ENCODE measurements around the gene PRG2. TPM values are rescaled to one million over a fixed set of nuclear protein-coding genes. Genes with fewer than 3 reads are reported as not detected.

The PRG2 gene
- total RNA-seq, 2 experiments from 2014 or later: 1.0 TPM; not detected in 1

- ChIA-PET POLR2A (no interaction called here), CTCF (interaction anchor here (1.2 to 1.3 kb wide), 2 partner anchors 10 to 124 kb away, joined by 4 to 5 read pairs; no protein-coding TSS in a partner anchor)
Observed at GRCh38 chr11:57359396-57359795, 31.1 kb downstream of the PRG2 start.

GRCh38 chr11:57358991-57359390 lies 31.5 kb downstream of the PRG2 start:
- CTCF ChIA-PET: no interaction called here

GRCh38 chr11:57358543-57358961 lies 31.9 kb downstream of the PRG2 start:
- ChIA-PET POLR2A (no interaction called here), CTCF (no interaction called here)

More at GRCh38 chr11:57358991-57359390, 31.5 kb downstream of the PRG2 start:
- POLR2A ChIA-PET: no interaction called here

GRCh38 chr11:57357856-57358255 lies 32.6 kb downstream of the PRG2 start:
- ChIA-PET POLR2A (no interaction called here), CTCF (no interaction called here)

GRCh38 chr11:57357310-57357709 lies 33.1 kb downstream of the PRG2 start:
- CTCF ChIA-PET: no interaction called here
- POLR2A ChIA-PET: no interaction called here

GRCh38 chr11:57356268-57356667 lies 34.2 kb downstream of the PRG2 start:
- ChIA-PET CTCF (interaction anchor here (0.8 kb wide), 1 partner anchor 10 kb away, joined by 3 read pairs; no protein-coding TSS in a partner anchor), POLR2A (no interaction called here)

- ChIA-PET CTCF (no interaction called here), POLR2A (no interaction called here)
Observed at GRCh38 chr11:57354699-57355098, 35.8 kb downstream of the PRG2 start.

GRCh38 chr11:57353852-57354251 lies 36.6 kb downstream of the PRG2 start:
- ChIA-PET POLR2A (no interaction called here), CTCF (no interaction called here)

GRCh38 chr11:57353446-57353845 lies 37.0 kb downstream of the PRG2 start:
- POLR2A ChIA-PET: no interaction called here
- CTCF ChIA-PET: no interaction called here

GRCh38 chr11:57353036-57353435 lies 37.4 kb downstream of the PRG2 start:
- ChIA-PET CTCF (interaction anchor here (0.7 kb wide), 1 partner anchor 207 kb away, joined by 3 read pairs; no protein-coding TSS in a partner anchor), POLR2A (no interaction called here)

GRCh38 chr11:57349491-57350274 lies 40.8 kb downstream of the PRG2 start:
- CTCF ChIA-PET: interaction anchor here (0.7 to 1.9 kb wide), 14 partner anchors 10 to 574 kb away, joined by 3 to 5 read pairs (median 4); no protein-coding TSS in a partner anchor
- POLR2A ChIA-PET: interaction anchor here (0.6 to 0.7 kb wide), 2 partner anchors 14 to 24 kb away, joined by 4 read pairs; partner anchors contain the start of gene SSRP1

GRCh38 chr11:57348636-57349313 lies 41.7 kb downstream of the PRG2 start:
- ChIA-PET CTCF (interaction anchor here (0.7 to 1.9 kb wide), 8 partner anchors 11 to 145 kb away, joined by 3 to 5 read pairs (median 4); no protein-coding TSS in a partner anchor), POLR2A (no interaction called here)

- POLR2A ChIA-PET: no interaction called here
- CTCF ChIA-PET: interaction anchor here (1.0 to 1.9 kb wide), 3 partner anchors 89 to 145 kb away, joined by 3 to 4 read pairs (median 3); no protein-coding TSS in a partner anchor
Observed at GRCh38 chr11:57348052-57348451, 42.4 kb downstream of the PRG2 start.

GRCh38 chr11:57347336-57347735 lies 43.1 kb downstream of the PRG2 start:
- CTCF ChIA-PET: interaction anchor here (1.0 to 2.3 kb wide), 6 partner anchors 80 to 297 kb away, joined by 3 to 6 read pairs (median 4); partner anchors contain the start of gene SLC43A3
- POLR2A ChIA-PET: interaction anchor here (0.6 kb wide), 1 partner anchor 23 kb away, joined by 3 read pairs; no protein-coding TSS in a partner anchor

GRCh38 chr11:57345555-57346211 lies 44.8 kb downstream of the PRG2 start:
- ChIA-PET CTCF (interaction anchor here (0.5 to 2.6 kb wide), 22 partner anchors 9 to 1148 kb away, joined by 3 to 8 read pairs (median 4); partner anchors contain the start of genes RTN4RL2 and SLC43A3), POLR2A (no interaction called here)

GRCh38 chr11:57344826-57345225 lies 45.6 kb downstream of the PRG2 start:
- CTCF ChIA-PET: interaction anchor here (1.2 to 2.6 kb wide), 4 partner anchors 17 to 189 kb away, joined by 3 to 8 read pairs (median 4); no protein-coding TSS in a partner anchor
- POLR2A ChIA-PET: no interaction called here

- POLR2A ChIA-PET: no interaction called here
- CTCF ChIA-PET: interaction anchor here (0.8 kb wide), 1 partner anchor 114 kb away, joined by 3 read pairs; no protein-coding TSS in a partner anchor
Observed at GRCh38 chr11:57343825-57344224, 46.6 kb downstream of the PRG2 start.

GRCh38 chr11:57342702-57343101 lies 47.7 kb downstream of the PRG2 start:
- POLR2A ChIA-PET: interaction anchor here (0.6 kb wide), 1 partner anchor 390 kb away, joined by 8 read pairs; no protein-coding TSS in a partner anchor
- CTCF ChIA-PET: no interaction called here

- ChIA-PET CTCF (interaction anchor here (0.6 to 1.3 kb wide), 2 partner anchors 15 to 141 kb away, joined by 3 read pairs; no protein-coding TSS in a partner anchor), POLR2A (no interaction called here)
Observed at GRCh38 chr11:57341250-57341808, 49.1 kb downstream of the PRG2 start.

All from activated CD8-positive, alpha-beta memory T cell treated with anti-CD3 and anti-CD28 coated beads for 36 hours (primary cell).